Hepatocyte (in vitro differentiated cells): Measurements from ENCODE around the gene POLD2.

Source experiments
- CTCF ChIP-seq: fragments of 200-600 bp; sonication (generic); IDR thresholded peaks from 2 replicates; pipeline ENCODE4 v1.5.1; 2016; ENCODE audit warnings: antibody characterized with exemption, mild to moderate bottlenecking; ENCODE audit not compliant: poor library complexity
- EZH2 ChIP-seq: fragments of 200-600 bp; sonication (generic); IDR thresholded peaks from 2 replicates; pipeline ENCODE4 v1.6.1; 2016; ENCODE audit warnings: antibody characterized with exemption, mild to moderate bottlenecking, borderline replicate concordance

GRCh38 chr7:44144968-44145478 is 21.7 kb upstream of the POLD2 start:
- TF ChIP-seq CTCF (no peak), EZH2 (no peak)
